HG02623 (cell line): Measurements from ENCODE around the gene RANBP17.
"Not testable (repeated sequence)": the region's sequence is repeated elsewhere in the genome, so short reads cannot be mapped to it uniquely, and the experiment has no call there.

Experiments
- ATAC-seq: cut with Tn5 transposase; IDR thresholded peaks from one replicate; pipeline ENCODE4 v1.9.1; 2021; ENCODE audit warnings: moderate library complexity; ENCODE audit not compliant: unreplicated experiment

The RANBP17 gene

GRCh38 chr5:171288066-171288465, 426.2 kb downstream of the RANBP17 start:
- ATAC-seq = no peak

GRCh38 chr5:171291371-171291770, 429.6 kb downstream of the RANBP17 start:
- ATAC-seq = no peak

- ATAC-seq = no peak
Measured at GRCh38 chr5:171295299-171295698, 433.5 kb downstream of the RANBP17 start.

GRCh38 chr5:171295801-171296200, 434.0 kb downstream of the RANBP17 start:
- no peak for ATAC-seq

GRCh38 chr5:171297941-171298340, 436.1 kb downstream of the RANBP17 start:
- not testable (repeated sequence) for ATAC-seq

GRCh38 chr5:171299228-171299627, 437.4 kb downstream of the RANBP17 start:
- no peak for ATAC-seq

GRCh38 chr5:171299851-171300250, 438.0 kb downstream of the RANBP17 start:
- no peak for ATAC-seq

GRCh38 chr5:171300358-171300757, 438.5 kb downstream of the RANBP17 start:
- no peak for ATAC-seq

GRCh38 chr5:171306166-171306565, 444.3 kb downstream of the RANBP17 start:
- ATAC-seq = no peak

- no peak for ATAC-seq
Measured at GRCh38 chr5:171306781-171307591, 445.2 kb downstream of the RANBP17 start.

GRCh38 chr5:171307789-171308452, 446.1 kb downstream of the RANBP17 start:
- ATAC-seq = no peak

- ATAC-seq = no peak
Measured at GRCh38 chr5:171308453-171309275, 446.8 kb downstream of the RANBP17 start, which contains the start of gene TLX3. TLX3 (plus strand) TSS chr5:171309248; CDS start chr5:171309366, 118 bp downstream.

GRCh38 chr5:171309276-171310211, 447.7 kb downstream of the RANBP17 start:
- no peak for ATAC-seq

- ATAC-seq = no peak
Measured at GRCh38 chr5:171310212-171310818, 448.5 kb downstream of the RANBP17 start.

- no peak for ATAC-seq
Measured at GRCh38 chr5:171310819-171311321, 449.1 kb downstream of the RANBP17 start.

- no peak for ATAC-seq
Measured at GRCh38 chr5:171311322-171312077, 449.7 kb downstream of the RANBP17 start.

GRCh38 chr5:171312129-171312974, 450.5 kb downstream of the RANBP17 start:
- no peak for ATAC-seq
